ENCODE data around the gene FGFR1OP2.
"Not testable (repeated sequence)": the region's sequence is repeated elsewhere in the genome, so short reads cannot be mapped to it uniquely, and the experiment has no call there.

Gene FGFR1OP2

DNA sequence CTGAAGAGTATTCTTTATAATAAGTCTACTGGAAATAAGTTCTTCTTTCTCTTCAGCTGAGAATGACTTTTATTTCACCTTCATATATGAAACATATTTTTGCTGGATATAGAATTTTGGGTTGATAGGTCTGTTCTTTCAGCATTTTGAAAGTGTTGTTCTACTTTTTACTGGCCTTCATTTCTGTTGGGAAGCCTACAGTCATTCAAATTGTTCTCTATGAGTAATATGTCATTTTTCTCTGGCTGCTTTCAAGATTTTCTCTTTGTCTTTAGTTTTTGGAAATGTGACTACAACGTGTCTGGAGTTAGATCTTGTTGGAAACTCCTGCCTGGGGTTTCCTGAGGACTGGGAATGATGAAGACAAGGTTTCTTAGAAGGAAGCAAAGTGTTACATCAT, 10.0 kb downstream of the FGFR1OP2 start:
- DNase-seq: peak; percentile 23

DNA sequence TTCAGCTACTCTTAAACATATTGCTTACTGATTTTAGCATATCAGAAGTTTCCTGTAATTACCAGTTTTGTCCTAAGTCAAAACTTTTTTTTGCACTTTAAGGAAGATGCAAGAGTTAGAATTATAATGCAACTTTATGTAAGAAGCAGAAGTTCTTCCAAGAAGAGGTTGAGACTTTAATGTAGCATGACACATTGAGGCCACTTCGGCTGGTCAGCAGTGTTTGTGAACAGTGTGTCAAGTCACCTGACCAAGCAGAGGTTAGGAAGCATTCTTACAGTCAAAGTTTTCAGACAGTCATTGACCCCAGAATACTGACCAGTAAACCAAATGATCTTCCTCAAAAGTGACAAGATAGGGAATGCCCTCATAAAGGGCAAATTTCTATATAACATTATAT, 15.2 kb downstream of the FGFR1OP2 start:
- peak; percentile 93 for DNase-seq

- peak; percentile 59 for DNase-seq
Measured at GRCh38 chr12:26954027-26954426, 15.8 kb downstream of the FGFR1OP2 start.

- not testable (repeated sequence) for DNase-seq
Measured at GRCh38 chr12:26961391-26961790, 23.1 kb downstream of the FGFR1OP2 start.

DNA sequence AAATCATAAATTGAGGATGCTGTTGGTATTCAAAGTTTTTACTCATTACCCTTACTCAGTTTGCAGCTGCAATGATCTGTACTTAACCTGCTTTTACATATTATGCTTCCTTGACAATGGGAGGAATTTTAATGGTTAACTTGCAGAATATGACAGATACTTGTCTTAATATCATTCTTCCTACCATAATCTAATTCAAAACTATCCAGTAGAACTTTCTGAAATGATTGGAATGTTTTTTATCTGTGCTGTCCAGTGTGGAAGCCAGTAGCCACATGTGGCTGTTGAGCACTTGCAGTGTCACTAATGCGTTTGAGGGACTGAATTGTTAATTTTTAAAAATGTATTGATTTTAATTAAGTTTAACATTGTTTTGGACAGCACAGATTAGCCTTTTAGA, 23.5 kb downstream of the FGFR1OP2 start:
- no peak for DNase-seq

- DNase-seq: peak; percentile 61
Measured at GRCh38 chr12:26963413-26963812, 25.1 kb downstream of the FGFR1OP2 start.

- no peak for DNase-seq
Measured at GRCh38 chr12:26966842-26967241, 28.6 kb downstream of the FGFR1OP2 start.

- DNase-seq: no peak
Measured at GRCh38 chr12:26970136-26970535, 31.9 kb downstream of the FGFR1OP2 start.

DNA sequence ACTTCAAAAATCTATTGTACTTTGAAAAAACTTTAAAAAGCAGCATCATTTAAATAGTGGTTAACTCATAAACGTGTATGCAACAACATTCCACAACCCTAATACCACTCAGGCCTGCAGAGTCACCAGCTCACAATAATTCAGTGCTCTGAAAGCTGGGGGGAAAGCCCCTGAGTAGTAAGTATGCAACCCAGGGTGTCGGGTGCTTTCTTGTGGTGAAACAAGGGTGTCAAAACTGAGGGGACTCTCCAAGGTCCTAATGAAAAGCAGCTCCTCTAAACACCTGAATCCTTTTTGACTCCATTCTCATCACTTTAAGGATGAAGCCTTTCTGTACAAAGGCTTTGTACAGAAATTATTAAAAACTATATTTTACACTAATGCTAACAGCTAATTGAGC, 33.7 kb downstream of the FGFR1OP2 start:
- no peak for DNase-seq

DNA sequence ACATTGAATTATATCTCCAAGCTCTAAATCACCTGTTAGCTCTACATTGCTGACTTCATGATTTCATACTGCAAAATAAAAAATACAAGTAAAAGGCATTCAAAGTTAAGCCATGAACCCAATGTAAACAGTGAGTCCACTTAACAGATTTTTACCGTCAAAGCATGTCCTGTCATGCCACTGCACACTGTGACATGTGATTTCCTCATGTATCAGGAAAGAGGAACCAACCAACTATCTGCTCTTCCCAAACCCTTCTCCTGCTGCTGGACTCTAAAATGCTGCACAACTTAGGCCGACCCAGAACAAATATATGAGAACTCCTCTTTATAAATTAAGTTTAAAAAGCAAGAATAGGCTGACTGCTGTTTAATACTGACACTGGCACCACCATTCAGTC, 38.4 kb downstream of the FGFR1OP2 start:
- peak; percentile 69 for DNase-seq

- DNase-seq: no peak
Measured at GRCh38 chr12:26978801-26979200, 40.5 kb downstream of the FGFR1OP2 start.

- DNase-seq: no peak
Measured at GRCh38 chr12:26979733-26980132, 41.5 kb downstream of the FGFR1OP2 start.

- DNase-seq: no peak
Measured at GRCh38 chr12:26982866-26983265, 44.6 kb downstream of the FGFR1OP2 start.

GRCh38 chr12:26987634-26988424, 49.6 kb downstream of the FGFR1OP2 start:
- peak; percentile 70 for DNase-seq

GRCh38 chr12:26988703-26989102, 50.4 kb downstream of the FGFR1OP2 start:
- no peak for DNase-seq

DNA sequence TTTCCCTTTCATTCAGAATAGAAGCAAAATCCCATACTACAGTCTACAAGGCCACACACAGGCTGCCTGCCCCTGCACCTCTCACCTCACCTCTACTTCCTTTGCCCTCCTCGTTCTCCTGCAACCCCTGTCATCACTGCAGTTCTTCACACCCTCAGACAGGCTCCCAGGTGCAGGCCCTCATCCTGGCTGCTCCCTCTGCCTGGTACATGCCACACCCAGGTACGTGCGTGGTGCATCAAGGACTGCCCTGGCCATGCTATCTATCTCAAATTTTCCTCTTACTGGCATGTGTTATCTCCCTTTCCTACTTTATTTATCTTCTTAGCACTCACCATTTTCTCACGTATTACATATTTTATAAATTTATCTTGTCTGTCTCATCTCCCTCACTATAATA, 51.6 kb downstream of the FGFR1OP2 start:
- no peak for DNase-seq

GRCh38 chr12:26991826-26992225, 53.6 kb downstream of the FGFR1OP2 start:
- no peak for DNase-seq

DNA sequence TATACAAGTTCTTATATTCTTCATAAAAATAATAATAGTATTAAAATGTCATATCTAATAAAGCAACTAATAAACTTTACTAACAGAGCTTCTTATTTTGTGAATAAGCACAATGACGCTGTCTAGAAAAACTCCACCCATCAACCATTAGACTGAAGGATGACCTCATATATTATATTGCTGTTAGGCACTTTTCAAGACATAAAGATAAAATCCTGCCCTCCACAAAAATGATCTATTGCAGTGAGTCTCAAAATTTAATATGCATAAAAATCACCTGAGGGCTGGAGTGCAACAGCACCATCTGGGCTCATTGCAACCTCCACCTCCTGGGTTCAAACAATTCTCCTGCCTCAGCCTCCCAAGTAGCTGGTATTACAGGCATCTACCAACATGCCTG, 55.8 kb downstream of the FGFR1OP2 start:
- no peak for DNase-seq

- no peak for DNase-seq
Measured at GRCh38 chr12:26995706-26996105, 57.4 kb downstream of the FGFR1OP2 start.

- no peak for DNase-seq
Measured at GRCh38 chr12:26997003-26997402, 58.7 kb downstream of the FGFR1OP2 start.

DNA sequence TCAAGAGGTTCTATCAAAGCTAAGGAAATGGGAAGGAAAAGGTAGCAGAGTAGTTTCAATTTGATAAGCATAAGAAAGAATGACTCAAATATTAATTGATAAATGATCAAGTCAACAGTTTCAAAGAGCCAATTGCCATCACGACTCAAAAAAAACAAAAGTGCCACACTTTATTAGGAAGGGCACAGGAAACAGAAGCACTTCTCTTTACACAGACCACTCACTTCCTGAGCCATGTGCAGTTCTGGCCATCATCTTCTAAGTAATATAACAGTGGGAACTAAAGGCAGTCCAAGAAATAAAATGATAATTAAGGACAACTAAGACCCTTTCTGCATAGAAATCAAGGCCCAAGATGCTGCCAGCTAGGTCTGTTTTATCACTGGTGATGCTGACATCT, 62.7 kb downstream of the FGFR1OP2 start:
- no peak for DNase-seq

- no peak for DNase-seq
Measured at GRCh38 chr12:27001663-27002062, 63.4 kb downstream of the FGFR1OP2 start.

- DNase-seq: no peak
Measured at GRCh38 chr12:27002141-27002540, 63.9 kb downstream of the FGFR1OP2 start.

DNA sequence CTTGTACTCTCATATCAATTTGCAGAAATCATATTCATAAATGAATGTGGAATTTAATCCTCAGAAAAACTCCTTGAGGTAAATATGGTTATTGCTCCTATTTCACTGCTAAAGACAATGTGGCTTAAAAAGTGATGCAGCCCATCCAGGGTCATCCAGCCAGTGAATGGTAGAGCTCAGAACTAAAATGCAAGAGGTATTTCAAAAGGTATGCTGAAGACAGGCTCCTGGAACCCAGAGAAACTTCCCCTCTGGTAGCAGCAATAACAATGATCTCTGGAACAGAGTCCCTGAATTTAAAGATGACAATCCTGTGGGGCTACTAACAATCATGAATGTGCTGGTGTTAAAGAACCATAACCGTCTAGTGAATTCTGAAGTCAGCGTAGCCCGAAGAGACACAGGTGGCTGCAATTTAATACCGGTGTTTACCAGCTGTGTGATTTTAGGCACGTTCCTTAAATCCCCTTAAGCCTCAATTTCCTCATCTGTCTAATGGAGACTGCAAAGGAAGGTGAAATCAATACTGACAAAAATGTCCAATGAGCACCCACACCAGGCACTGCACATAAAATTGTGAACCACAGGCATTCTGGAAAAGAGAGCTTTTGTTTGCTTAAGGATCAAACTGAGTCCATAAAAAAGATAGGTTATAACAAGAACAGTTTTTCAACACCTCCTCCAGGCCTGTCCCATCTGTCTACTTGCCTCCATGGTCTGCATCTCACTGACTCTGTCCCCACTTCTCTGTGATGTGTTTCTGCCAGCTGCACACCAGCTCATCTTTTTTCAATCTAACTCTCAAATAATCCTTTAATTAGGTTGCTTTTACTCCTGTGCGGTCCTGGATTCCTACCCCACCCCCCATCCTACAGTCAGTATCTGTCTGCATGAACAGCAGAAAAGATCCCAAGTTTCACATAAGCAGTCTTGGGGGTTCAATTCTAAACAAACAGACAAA, 65.4 kb downstream of the FGFR1OP2 start:
- no peak for DNase-seq
